ENCODE measurements around the gene CDC42BPB. TPM values are rescaled to one million over a fixed set of nuclear protein-coding genes. Genes with fewer than 3 reads are reported as not detected.
A peak's percentile ranks its signal among the peaks of the same experiment; 100 is the strongest.

CDC42BPB gene
- total RNA-seq, 1 donor from 2014 or later: 96.5 TPM

GRCh38 chr14:103097244-103097993, 40.1 kb upstream of the CDC42BPB start:
- Histone ChIP-seq H3K4me1 (peaks cover 0 to 1% of the 10 kb centered on the region in 2 donors), H3K9me3 (no peaks in the 10 kb centered on the region), H3K27me3 (peaks cover 5% of the 10 kb centered on the region), H3K27ac (no peak overlapping the region), H3K4me3 (no peak overlapping the region), H3K36me3 (no peaks in the 10 kb centered on the region)
- no peak for TF ChIP-seq CTCF (IDR thresholded peaks at IDR 0.05)
- intact Hi-C loops (cut with DNase I): no loop called here
- no peak for DNase-seq (ENCODE audit: low spot score in 2 of 2)

DNA sequence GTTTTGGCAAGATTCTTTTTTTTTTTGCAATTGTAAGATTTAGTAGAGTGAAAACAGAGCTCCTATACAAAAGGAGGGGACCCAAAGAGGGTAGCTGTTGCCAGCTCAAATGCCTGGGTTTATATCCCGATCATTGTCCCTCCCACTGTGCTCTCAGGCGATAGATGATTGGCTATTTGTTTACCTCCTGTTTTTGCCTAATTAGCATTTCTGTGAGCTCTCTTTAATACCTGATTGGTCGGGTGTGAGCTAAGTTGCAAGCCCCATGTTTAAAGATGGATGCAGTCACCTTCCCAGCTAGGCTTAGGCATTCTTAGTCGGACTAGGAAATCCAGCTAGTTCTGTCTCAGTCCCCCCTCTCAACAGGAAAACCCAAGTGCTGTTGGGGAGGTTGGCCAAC, 39.0 kb upstream of the CDC42BPB start:
- H3K4me3 ChIP-seq: no peak overlapping the region
- no peak overlapping the region for H3K27ac ChIP-seq
- H3K27me3 ChIP-seq: no peaks in the 10 kb centered on the region
- intact Hi-C loops (cut with DNase I): no loop called here
- H3K9me3 ChIP-seq: no peaks in the 10 kb centered on the region
- no peaks in the 10 kb centered on the region for H3K36me3 ChIP-seq
- DNase-seq (ENCODE audit: low spot score in 2 of 2): no peak
- TF ChIP-seq CTCF (IDR thresholded peaks at IDR 0.05): no peak
- no peaks in the 10 kb centered on the region for H3K4me1 ChIP-seq

DNA sequence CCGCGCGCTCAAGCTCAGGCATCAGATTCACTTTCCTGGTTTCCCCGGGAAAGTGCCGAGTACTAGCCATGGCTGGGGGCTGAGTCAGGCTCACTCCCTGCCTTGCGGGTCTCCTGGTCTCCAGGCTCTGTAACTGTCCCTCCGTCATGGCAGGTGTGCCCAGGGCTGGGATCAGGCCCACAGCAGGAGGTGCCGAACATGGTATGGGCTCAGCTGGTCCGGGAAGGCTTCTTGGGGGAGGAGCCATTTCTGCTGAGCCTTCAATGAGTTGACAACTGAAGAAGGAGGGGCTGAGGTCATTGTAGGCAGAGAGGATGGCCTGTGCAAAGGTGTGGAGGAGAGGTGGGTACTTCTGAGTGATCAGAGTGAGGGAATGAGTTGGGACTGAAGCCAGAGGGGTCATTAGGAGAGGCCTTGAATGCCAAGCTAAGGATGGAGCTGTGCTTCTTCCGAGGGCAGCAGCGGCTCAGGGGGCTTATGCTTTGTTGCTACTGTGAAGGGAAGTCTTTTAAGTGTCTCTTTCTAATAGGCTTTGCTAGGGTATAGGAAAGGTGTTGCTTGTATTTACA, 37.9 kb upstream of the CDC42BPB start:
- intact Hi-C loops (cut with DNase I): no loop called here
- Histone ChIP-seq H3K4me1 (peaks cover 0 to 3% of the 10 kb centered on the region in 2 donors), H3K36me3 (no peaks in the 10 kb centered on the region), H3K27me3 (no peaks in the 10 kb centered on the region), H3K4me3 (no peak overlapping the region), H3K9me3 (no peaks in the 10 kb centered on the region), H3K27ac (no peak overlapping the region)
- TF ChIP-seq CTCF (IDR thresholded peaks at IDR 0.05): no peak
- DNase-seq (ENCODE audit: low spot score in 2 of 2): no peak

DNA sequence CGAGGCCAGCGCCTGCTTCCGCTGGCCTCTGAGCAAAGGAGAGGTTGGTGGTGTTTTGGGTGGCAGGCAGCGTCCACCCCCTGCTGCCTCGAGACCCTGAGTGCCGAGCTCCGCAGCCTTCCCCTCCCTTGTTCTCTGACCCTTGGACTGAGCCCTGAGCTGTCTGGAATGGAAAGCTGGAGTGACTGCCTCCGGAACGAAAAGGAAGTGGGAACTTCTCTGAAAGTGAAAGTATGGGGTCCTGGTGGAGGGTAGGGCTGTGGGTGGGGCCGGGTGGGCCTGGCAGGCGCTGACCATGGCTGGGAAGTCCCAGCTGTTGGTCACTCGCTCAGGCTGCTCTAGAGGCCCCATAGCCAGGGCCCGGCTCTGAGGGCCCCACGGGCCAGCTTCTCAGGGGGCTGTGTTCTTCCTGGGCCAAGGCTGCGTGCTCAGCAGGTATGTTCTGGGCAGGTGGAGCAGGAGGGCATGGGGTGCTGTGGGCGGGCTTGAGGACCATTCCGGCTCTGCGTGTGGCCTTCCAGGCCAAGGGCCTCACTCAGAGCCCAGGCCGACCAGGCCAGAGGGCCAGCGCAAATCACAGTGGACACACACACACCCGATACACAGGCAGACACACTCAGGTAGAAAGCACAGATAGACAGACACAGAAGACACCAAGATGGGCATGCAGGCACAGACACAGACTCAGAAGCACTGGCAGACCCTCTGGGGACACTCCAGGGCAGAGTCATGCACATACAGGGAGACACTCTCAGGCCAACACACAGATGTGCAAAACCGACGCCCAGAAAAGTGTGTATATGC, 37.3 kb upstream of the CDC42BPB start, which contains the start of gene EXOC3L4:
EXOC3L4 (plus strand) TSS at position 320 of the 804 bp plus-strand sequence. CDS start 5,495 bp downstream, outside the sequence.
- Histone ChIP-seq H3K27me3 (no peaks in the 10 kb centered on the region), H3K4me1 (peaks cover 0 to 3% of the 10 kb centered on the region in 2 donors), H3K36me3 (no peaks in the 10 kb centered on the region), H3K9me3 (no peaks in the 10 kb centered on the region), H3K4me3 (no peak within 1 kb of the TSS), H3K27ac (peak within 1 kb of the TSS in 1 of 2 donors; percentile 61)
- TF ChIP-seq CTCF (IDR thresholded peaks at IDR 0.05): no peak
- DNase-seq (ENCODE audit: low spot score in 2 of 2): no peak
- intact Hi-C loops (cut with DNase I): no loop called here

- H3K27ac ChIP-seq: peak overlapping the region in 1 of 2 donors; percentile 61
- intact Hi-C loops (cut with DNase I): no loop called here
- H3K36me3 ChIP-seq: no peaks in the 10 kb centered on the region
- peaks cover 0 to 3% of the 10 kb centered on the region in 2 donors for H3K4me1 ChIP-seq
- H3K4me3 ChIP-seq: no peak overlapping the region
- H3K9me3 ChIP-seq: no peaks in the 10 kb centered on the region
- no peak for DNase-seq (ENCODE audit: low spot score in 2 of 2)
- H3K27me3 ChIP-seq: no peaks in the 10 kb centered on the region
- no peak for TF ChIP-seq CTCF (IDR thresholded peaks at IDR 0.05)
These were observed 36.6 kb upstream of the CDC42BPB start for GRCh38 chr14:103093856-103094405.

All from ascending aorta (tissue), 2 donors.